K562 (cell line): ENCODE results near the gene PRMT7. TPM values are rescaled to one million over a fixed set of nuclear protein-coding genes. Genes with fewer than 3 reads are reported as not detected.
A peak's percentile ranks its signal among the peaks of the same experiment; 100 is the strongest.

Experiments
- ATAC-seq: fragments of 200-7000 bp; cut with Tn5 transposase; 3 replicates; pipeline ENCODE4 v1.9.1; 2020; ENCODE audit warnings: moderate library complexity
- BruUV-seq: library from RNA; stranded (reverse); fragments of 400-500 nt; replicated peaks from 2 replicates; lab custom pipeline; 2021; lab: Mats Ljungman, UMichigan
- CTCF ChIA-PET: fragments of 300-600 bp; formaldehyde crosslinking; extraction: SDS; loops from one replicate; lab custom pipeline; 2021; ENCODE audit warnings: low intra/inter-chr PET ratio; lab: Yijun Ruan, JAX
- POLR2A ChIA-PET: fragments of 300-600, 350-650 bp; sonication (Branson Sonifier 250); formaldehyde crosslinking; extraction: SDS; loops from one replicate; lab custom pipeline; 2021; ENCODE audit warnings: antibody characterized with exemption, inconsistent platforms; lab: Yijun Ruan, JAX
- DNase-seq, 4 experiments: peaks; one replicate each; pipeline versions ENCODE4 v3.0.0 to v3.0.0-alpha.2; 2011 to 2018; ENCODE audit warnings: low spot score in 3 of 4, mixed read lengths in 3 of 4; ENCODE audit errors: extremely low read depth in 1 of 4
- FAIRE-seq: peaks from 2 replicates; lab custom pipeline; 2011; peaks lifted over from hg19 to GRCh38; lab: Jason Lieb, UNC
- H2AFZ ChIP-seq: 2 replicates; pipeline ENCODE4 v1.6.0; 2011; ENCODE audit warnings: low read depth, low read length, control low read depth, inconsistent platforms
- H3K27ac ChIP-seq: fragments of 200-600 bp; 3 replicates; pipeline ENCODE4 v1.8.0; 2011; ENCODE audit warnings: low read depth, mild to moderate bottlenecking, control low read depth, inconsistent platforms, low read length, moderate library complexity, mixed read lengths; ENCODE audit errors: extremely low read depth
- H3K27me3 ChIP-seq, 2 experiments: fragments of 300-600 bp in 1 of 2; 2 replicates in 1 of 2; 3 replicates in 1 of 2; pipeline versions ENCODE4 v1.6.0 to v1.8.0; 2011; ENCODE audit warnings: inconsistent platforms in 2 of 2, low read length in 2 of 2, mild to moderate bottlenecking in 1 of 2, mixed read lengths in 1 of 2, moderate library complexity in 1 of 2; ENCODE audit not compliant: control insufficient read depth in 2 of 2, insufficient read depth in 2 of 2
- H3K36me3 ChIP-seq: fragments of 300-600 bp; 3 replicates; pipeline ENCODE4 v1.8.0; 2011; ENCODE audit warnings: mild to moderate bottlenecking, low read length, inconsistent platforms; ENCODE audit not compliant: control insufficient read depth, insufficient read depth
- H3K4me1 ChIP-seq, 2 experiments: fragments of 200-600 bp in 1 of 2; replicated peaks in 1 of 2; 2 replicates in 1 of 2; 3 replicates in 1 of 2; pipeline versions ENCODE4 v1.5.1 to v1.8.0; 2011; ENCODE audit warnings: inconsistent platforms in 2 of 2, low read length in 2 of 2, mild to moderate bottlenecking in 1 of 2, mixed read lengths in 1 of 2, moderate library complexity in 1 of 2; ENCODE audit not compliant: control insufficient read depth in 2 of 2, insufficient read depth in 2 of 2
- H3K4me2 ChIP-seq: 2 replicates; pipeline ENCODE4 v1.6.1; 2011; ENCODE audit warnings: low read length, control low read depth, inconsistent platforms, mixed read lengths; ENCODE audit not compliant: insufficient read depth
- H3K4me3 ChIP-seq: fragments of 200-600 bp; sonication (generic), shearing (Covaris generic); 2 replicates; pipeline ENCODE4 v1.5.1; 2016; ENCODE audit warnings: control low read depth, inconsistent platforms
- H3K79me2 ChIP-seq: fragments of 200-600 bp; 3 replicates; pipeline ENCODE4 v1.8.0; 2011; ENCODE audit warnings: low read length, inconsistent platforms; ENCODE audit not compliant: control insufficient read depth, insufficient read depth
- H3K9ac ChIP-seq, 2 experiments: 2 replicates each; pipeline versions ENCODE4 v1.6.0 to v1.6.1; 2011; ENCODE audit warnings: low read depth in 2 of 2, low read length in 2 of 2, control low read depth in 1 of 2, inconsistent platforms in 1 of 2, mild to moderate bottlenecking in 1 of 2, mixed read lengths in 1 of 2; ENCODE audit not compliant: insufficient read depth in 1 of 2
- H3K9me1 ChIP-seq: one replicate; pipeline ENCODE4 v1.6.0; 2011; ENCODE audit warnings: inconsistent platforms, mild to moderate bottlenecking, low read length, moderate library complexity; ENCODE audit not compliant: control insufficient read depth, insufficient read depth
- H3K9me3 ChIP-seq: replicated peaks from 2 replicates; pipeline ENCODE4 v1.5.1; 2011; ENCODE audit warnings: low read depth, low read length, inconsistent platforms; ENCODE audit not compliant: control insufficient read depth, insufficient read depth
- H4K20me1 ChIP-seq: replicated peaks from 2 replicates; pipeline ENCODE4 v1.6.1; 2011; ENCODE audit warnings: low read length, inconsistent platforms, mixed read lengths; ENCODE audit not compliant: control insufficient read depth, insufficient read depth
- ATF1 ChIP-seq, 2 experiments: fragments of 450-650 bp in 1 of 2; IDR thresholded peaks; 2 replicates each; pipeline ENCODE4 v1.6.1; 2016; ENCODE audit warnings: missing compliant biosample characterization in 1 of 2, missing genetic modification characterization in 1 of 2
- FOSL1 ChIP-seq: fragments of 200-800 bp; sonication (Bioruptor generic); conservative IDR thresholded peaks from 2 replicates; pipeline ENCODE4 v1.6.1; 2016; ENCODE audit warnings: missing genetic modification characterization, missing compliant biosample characterization
- FOXK1 ChIP-seq: sonication (generic); formaldehyde crosslinking; IDR thresholded peaks from 2 replicates; pipeline ENCODE4 v1.8.0; 2022; ENCODE audit warnings: missing genetic modification reagents, mild to moderate bottlenecking, borderline replicate concordance
- HMG20B ChIP-seq: fragments of 250-450 bp; sonication (Bioruptor Pico); IDR thresholded peaks from 2 replicates; pipeline ENCODE4 v1.5.0; 2021; ENCODE audit warnings: mild to moderate bottlenecking
- NCOA6 ChIP-seq: fragments of 450-650 bp; IDR thresholded peaks from 2 replicates; pipeline ENCODE4 v1.6.1; 2017; ENCODE audit warnings: mild to moderate bottlenecking
- PKNOX1 ChIP-seq: fragments of 450-650 bp; IDR thresholded peaks from 2 replicates; pipeline ENCODE4 v1.6.1; 2016
- ZNF121 ChIP-seq: sonication (generic); formaldehyde crosslinking; conservative IDR thresholded peaks from 2 replicates; pipeline ENCODE4 v1.8.0; 2022; ENCODE audit warnings: missing genetic modification reagents
- WGBS: fragments of 100-300 bp; shearing (Covaris generic); methylation state at CpG from one replicate; pipeline ENCODE4 v1.1.6; 2016; ENCODE audit warnings: low coverage, mixed read lengths; ENCODE audit not compliant: insufficient coverage; ENCODE audit errors: missing lambda C conversion rate; 5-methylcytosine and 5-hydroxymethylcytosine counted together
- in situ Hi-C: fragments of 300-500 bp; cut with MboI; formaldehyde crosslinking; loops from 4 replicates; pipeline ENCODE4 v1.15.0; 2018; ENCODE audit warnings: inconsistent platforms, mixed read lengths
- intact Hi-C: fragments of 100-400 bp; cut with micrococcal nuclease; formaldehyde crosslinking; loops from 2 replicates; pipeline ENCODE4 v1.14.2; 2022
- polyA plus RNA-seq, 8 experiments: library from polyadenylated mRNA; depleted of rRNA in 4 of 8; stranded (reverse) in 5 of 8; unstranded in 3 of 8; fragments of >200 nt; fragmentation: Nextera tagmentation in 2 of 8; fragmentation: Illumina TruSeq in 1 of 8; extraction: Ambion mirVana in 2 of 8; extraction: Trizol in 1 of 8; gene quantifications; 2 replicates each; pipeline versions ENCODE4 v1.2.1 to v1.2.3, GENCODE V29; 2011 to 2014; ENCODE audit warnings: inconsistent platforms in 1 of 8, missing spikeins in 1 of 8
- total RNA-seq, 7 experiments: library from RNA; depleted of rRNA in 6 of 7; stranded (reverse); fragments of >200 nt in 6 of 7; fragmentation: Illumina TruSeq in 2 of 7; extraction: Trizol in 2 of 7; gene quantifications; 2 replicates each; pipeline versions ENCODE4 v1.2.1 to v1.2.3, GENCODE V29; 2011 to 2021; ENCODE audit warnings: low replicate concordance in 1 of 7
- TF ChIP-seq, protein P1 (sequence below), 2 experiments: fragments of 250-450 bp in 1 of 2; fragments of 450-650 bp in 1 of 2; sonication (Bioruptor Pico) in 1 of 2; IDR thresholded peaks; 2 replicates each; pipeline versions ENCODE4 v1.6.1 to v1.8.0; 2016 to 2021; ENCODE audit warnings: mild to moderate bottlenecking in 2 of 2, moderate library complexity in 2 of 2, missing compliant biosample characterization in 1 of 2, missing genetic modification characterization in 1 of 2

The PRMT7 gene
- total and polyA plus RNA-seq, 9 of the 15 experiments (the other 6 are each of a cell fraction or from before 2014, with no cell fraction given), result 6.4 to 88.8 (median 73.1) TPM

DNA sequence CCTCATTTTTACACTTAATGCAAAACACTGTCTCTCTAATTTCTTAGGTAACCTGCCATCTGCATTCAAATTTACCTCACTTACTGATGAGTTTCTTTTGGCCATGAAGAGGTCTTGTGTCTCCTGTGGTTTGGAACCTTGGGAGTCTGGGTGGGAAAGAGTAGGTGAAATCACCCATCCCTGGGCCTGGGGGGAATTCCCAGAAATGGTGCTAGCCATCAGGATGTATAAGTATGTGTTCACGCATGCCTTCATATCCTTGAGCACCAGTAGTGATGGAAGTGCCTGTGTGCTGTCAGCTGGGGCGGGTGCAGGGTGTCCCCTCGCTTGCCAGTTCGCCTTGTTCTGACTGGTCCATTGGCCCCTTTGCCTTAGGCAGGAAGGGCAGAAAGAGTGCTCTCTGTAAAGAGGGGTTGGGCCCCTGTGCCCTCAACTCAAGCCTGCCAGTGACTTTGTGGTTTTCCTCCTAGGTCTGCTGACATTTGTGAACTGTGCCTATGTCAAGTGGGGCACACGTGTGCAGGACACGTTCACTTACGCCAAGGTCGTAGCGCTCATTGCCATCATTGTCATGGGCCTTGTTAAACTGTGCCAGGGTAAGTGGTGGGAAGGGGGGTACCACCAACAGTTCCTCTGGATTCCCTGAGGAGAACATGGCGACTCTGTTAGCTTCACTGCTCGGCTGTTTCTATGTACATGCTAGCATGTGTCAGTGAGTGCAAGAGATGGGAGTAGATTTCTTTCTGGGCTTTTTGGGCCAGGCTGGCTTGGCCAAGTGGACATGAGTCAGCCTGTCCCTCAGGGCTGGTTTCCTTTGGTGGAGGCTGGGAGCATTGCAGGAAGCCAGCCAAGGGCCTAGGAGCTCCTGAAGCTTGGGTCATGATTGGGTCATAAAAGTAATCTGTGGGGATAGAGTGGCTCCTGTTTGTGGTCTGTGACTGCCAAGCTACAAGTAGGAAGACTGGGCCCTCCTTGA, 23.3 kb upstream of the PRMT7 start:
- H4K20me1 ChIP-seq, result peaks cover 7% of the 10 kb centered on the region; the same call in 1 of the 2 replicates
- FAIRE-seq (no peak), ATAC-seq (0 out of 3 replicates have a peak, but pooled peaks have one; percentile 8), DNase-seq (peak in 1 of 4 experiments; percentile 36)
- POLR2A ChIA-PET, result interaction anchor here (0.6 to 3.0 kb wide), 8 partner anchors 8 to 46 kb away, joined by 3 to 27 read pairs (median 5); partner anchors contain the start of gene SLC7A6
- no peaks in the 10 kb centered on the region for H3K27me3 ChIP-seq
- no TSS peak for BruUV-seq
- H3K27ac ChIP-seq, result peak overlapping the region; percentile 16; the same call in 1 of the 3 replicates
- CTCF ChIA-PET, result no interaction called here
- WGBS, result 89% methylated on average over 11 of the region's 11 CpGs
- no peak overlapping the region for H3K4me2 ChIP-seq
- H3K9ac ChIP-seq, result peak overlapping the region in 1 of 2 experiments; percentile 28; a peak in 1 of 4 replicates
- no peaks in the 10 kb centered on the region for H3K9me3 ChIP-seq
- H2AFZ ChIP-seq, result no peak overlapping the region
- H3K36me3 ChIP-seq, result peaks cover 78% of the 10 kb centered on the region
- H3K4me1 ChIP-seq, result peaks cover 14 to 37% of the 10 kb centered on the region in 2 experiments
- H3K4me3 ChIP-seq, result no peak overlapping the region
- H3K9me1 ChIP-seq, result no peaks in the 10 kb centered on the region
- TF ChIP-seq ZNF121 (CRISPR knock-in tag), result 0 out of 2 replicates have a peak, but pooled peaks have one; percentile 7
- no peak for TF ChIP-seq ATF1 (CRISPR knock-in tag; IDR thresholded peaks at IDR 0.05)
- no peak for TF ChIP-seq ATF1 (tag; IDR thresholded peaks at IDR 0.05)
- TF ChIP-seq PKNOX1, result no peak
- TF ChIP-seq, protein P1, sequence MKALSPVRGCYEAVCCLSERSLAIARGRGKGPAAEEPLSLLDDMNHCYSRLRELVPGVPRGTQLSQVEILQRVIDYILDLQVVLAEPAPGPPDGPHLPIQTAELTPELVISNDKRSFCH (CRISPR knock-in tag; IDR thresholded peaks at IDR 0.05), result no peak
- TF ChIP-seq, protein P1 (tag; IDR thresholded peaks at IDR 0.05), result no peak
- no peak for TF ChIP-seq NCOA6
- no peak for TF ChIP-seq FOXK1
- TF ChIP-seq FOSL1, result peak; percentile 47; the same call in 1 of the 2 replicates
- no peak for TF ChIP-seq HMG20B (CRISPR knock-in tag)
- intact Hi-C loops (no loop called here), in situ Hi-C loops (no loop called here)
- H3K79me2 ChIP-seq, result peaks cover 32% of the 10 kb centered on the region
